ENCODE measurements around the gene METTL15. TPM values are rescaled to one million over a fixed set of nuclear protein-coding genes. Genes with fewer than 3 reads are reported as not detected.
"Not testable (repeated sequence)": the region's sequence is repeated elsewhere in the genome, so short reads cannot be mapped to it uniquely, and the experiment has no call there.

The METTL15 gene
- total and polyA plus RNA-seq, 11 donors, result 5.2 to 14.4 (median 9.9) TPM

DNA sequence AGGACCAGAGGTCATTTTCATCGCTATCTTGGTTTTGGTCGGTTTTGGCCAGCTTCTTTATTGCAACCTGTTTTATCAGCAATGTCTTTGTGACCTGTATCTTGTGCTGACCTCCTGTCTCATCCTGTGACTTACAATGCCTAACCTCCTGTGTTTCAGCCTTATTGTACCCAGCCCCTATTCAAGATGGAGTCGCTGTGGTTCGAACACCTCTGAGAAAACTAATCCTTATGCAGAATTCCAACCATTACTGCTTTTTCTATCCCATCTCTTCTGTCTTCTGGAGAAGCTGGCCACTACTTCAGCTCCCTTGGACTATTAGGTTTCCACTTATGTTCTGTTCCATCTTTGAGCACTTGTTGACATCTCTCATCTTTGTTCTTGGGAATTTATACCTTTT, 62.6 kb downstream of the METTL15 start:
- no peaks in the 10 kb centered on the region for H3K4me1 ChIP-seq
- ATAC-seq, result no peak
- TF ChIP-seq, protein P1, sequence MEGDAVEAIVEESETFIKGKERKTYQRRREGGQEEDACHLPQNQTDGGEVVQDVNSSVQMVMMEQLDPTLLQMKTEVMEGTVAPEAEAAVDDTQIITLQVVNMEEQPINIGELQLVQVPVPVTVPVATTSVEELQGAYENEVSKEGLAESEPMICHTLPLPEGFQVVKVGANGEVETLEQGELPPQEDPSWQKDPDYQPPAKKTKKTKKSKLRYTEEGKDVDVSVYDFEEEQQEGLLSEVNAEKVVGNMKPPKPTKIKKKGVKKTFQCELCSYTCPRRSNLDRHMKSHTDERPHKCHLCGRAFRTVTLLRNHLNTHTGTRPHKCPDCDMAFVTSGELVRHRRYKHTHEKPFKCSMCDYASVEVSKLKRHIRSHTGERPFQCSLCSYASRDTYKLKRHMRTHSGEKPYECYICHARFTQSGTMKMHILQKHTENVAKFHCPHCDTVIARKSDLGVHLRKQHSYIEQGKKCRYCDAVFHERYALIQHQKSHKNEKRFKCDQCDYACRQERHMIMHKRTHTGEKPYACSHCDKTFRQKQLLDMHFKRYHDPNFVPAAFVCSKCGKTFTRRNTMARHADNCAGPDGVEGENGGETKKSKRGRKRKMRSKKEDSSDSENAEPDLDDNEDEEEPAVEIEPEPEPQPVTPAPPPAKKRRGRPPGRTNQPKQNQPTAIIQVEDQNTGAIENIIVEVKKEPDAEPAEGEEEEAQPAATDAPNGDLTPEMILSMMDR (IDR thresholded peaks at IDR 0.05), result no peak
- 94 to 97% (median 96%) methylated on average over 4 of the region's 4 CpGs for WGBS, 4 donors
- H3K27ac ChIP-seq, result no peak overlapping the region
- DNase-seq, result no peak
- peaks cover 0 to 4% (median 0%) of the 10 kb centered on the region in 9 donors for H3K36me3 ChIP-seq
- intact Hi-C loops (cut with DNase I), result no loop called here
- peaks cover 0 to 12% (median 0%) of the 10 kb centered on the region in 12 donors for H3K9me3 ChIP-seq
- H3K4me3 ChIP-seq, result no peak overlapping the region
- no peaks in the 10 kb centered on the region for H3K27me3 ChIP-seq

DNA sequence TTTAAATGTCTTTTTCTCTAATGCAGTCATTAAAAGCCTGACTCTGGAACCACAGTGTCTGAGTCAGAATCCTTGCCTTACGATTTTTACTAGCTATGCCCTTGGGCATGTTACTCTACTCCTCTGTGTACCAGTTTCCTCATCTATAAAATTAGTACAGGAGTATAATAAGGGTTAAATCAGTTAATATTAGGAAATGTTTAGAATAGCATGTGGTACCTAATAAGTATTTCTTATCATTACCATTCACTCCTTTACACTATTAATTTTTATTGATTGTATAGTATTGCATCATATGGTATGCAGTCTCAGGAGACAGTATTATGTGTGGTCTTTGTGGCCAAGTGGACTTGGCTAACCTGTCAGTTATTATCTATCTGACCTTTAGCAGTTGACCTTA, 68.2 kb downstream of the METTL15 start:
- WGBS, 4 donors, result 85 to 95% (median 88%) methylated on average over 1 of the region's 1 CpG
- H3K36me3 ChIP-seq, result peaks cover 0 to 4% (median 0%) of the 10 kb centered on the region in 9 donors
- intact Hi-C loops (cut with DNase I), result no loop called here

DNA sequence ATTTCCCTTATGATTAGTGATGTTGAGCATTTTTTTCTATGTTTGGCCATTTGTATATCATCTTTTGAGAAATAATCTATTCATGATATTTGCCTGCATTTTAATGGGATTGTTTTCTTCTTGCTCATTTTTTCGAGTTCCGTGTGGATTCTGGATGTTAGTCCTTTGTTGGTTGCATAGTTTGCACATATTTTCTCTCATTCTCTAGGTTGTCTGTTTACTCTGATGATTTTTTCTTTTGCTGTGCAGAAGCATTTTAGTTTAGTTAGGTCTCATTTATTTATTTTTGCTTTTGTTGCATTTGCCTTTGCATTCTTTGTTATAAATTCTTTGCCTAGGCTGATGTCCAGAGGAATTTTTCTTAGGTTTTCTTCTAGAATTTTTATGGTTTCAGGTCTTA, 87.3 kb downstream of the METTL15 start:
- Histone ChIP-seq H3K4me3 (no peak overlapping the region), H3K27ac (no peak overlapping the region), H3K27me3 (no peaks in the 10 kb centered on the region), H3K9me3 (peaks cover 0 to 22% (median 8%) of the 10 kb centered on the region in 12 donors), H3K4me1 (no peaks in the 10 kb centered on the region), H3K36me3 (peaks cover 0 to 8% (median 0%) of the 10 kb centered on the region in 9 donors)
- DNase-seq (no peak), ATAC-seq (no peak)
- 68 to 98% (median 83%) methylated on average over 2 of the region's 2 CpGs for WGBS, 4 donors
- intact Hi-C loops (cut with DNase I), result no loop called here
- TF ChIP-seq, protein P1 (IDR thresholded peaks at IDR 0.05), result no peak
- no peak for TF ChIP-seq POLR2A (IDR thresholded peaks at IDR 0.05)

More for the DNA sequence above, 68.2 kb downstream of the METTL15 start:
- Histone ChIP-seq H3K27me3 (no peaks in the 10 kb centered on the region), H3K4me3 (no peak overlapping the region), H3K4me1 (no peaks in the 10 kb centered on the region), H3K27ac (no peak overlapping the region), H3K9me3 (peaks cover 0 to 9% (median 0%) of the 10 kb centered on the region in 12 donors)
- DNase-seq, result no peak
- TF ChIP-seq POLR2A (IDR thresholded peaks at IDR 0.05), result no peak
- TF ChIP-seq, protein P1 (IDR thresholded peaks at IDR 0.05), result no peak
- no peak for ATAC-seq

DNA sequence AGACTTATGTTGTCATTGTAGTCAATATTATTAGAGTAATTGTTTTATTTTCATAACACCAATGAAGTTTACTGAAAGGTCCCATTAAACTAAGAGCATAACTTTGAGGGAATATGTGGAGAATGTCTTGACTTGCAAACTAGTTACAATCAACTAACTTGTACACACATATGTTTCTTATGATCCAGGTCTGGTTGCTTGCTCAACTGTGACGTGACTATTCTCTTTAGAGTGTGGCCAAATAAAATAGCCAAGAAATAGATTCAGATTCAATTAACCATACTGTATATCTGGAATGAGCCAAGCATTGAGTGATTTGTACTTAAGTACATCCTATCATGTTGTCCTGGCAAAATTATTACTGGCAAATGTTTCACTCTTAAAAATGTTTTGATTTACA, 101.7 kb downstream of the METTL15 start:
- Histone ChIP-seq H3K4me3 (no peak overlapping the region), H3K27ac (no peak overlapping the region), H3K4me1 (no peaks in the 10 kb centered on the region), H3K27me3 (no peaks in the 10 kb centered on the region), H3K9me3 (no peaks in the 10 kb centered on the region), H3K36me3 (peaks cover 0 to 23% (median 18%) of the 10 kb centered on the region in 9 donors)
- WGBS, 4 donors, result 97 to 100% (median 99%) methylated on average over 1 of the region's 1 CpG
- intact Hi-C loops (cut with DNase I), result no loop called here
- DNase-seq, result no peak
- TF ChIP-seq, protein P1 (IDR thresholded peaks at IDR 0.05), result no peak
- no peak for TF ChIP-seq POLR2A (IDR thresholded peaks at IDR 0.05)
- ATAC-seq, result no peak

DNA sequence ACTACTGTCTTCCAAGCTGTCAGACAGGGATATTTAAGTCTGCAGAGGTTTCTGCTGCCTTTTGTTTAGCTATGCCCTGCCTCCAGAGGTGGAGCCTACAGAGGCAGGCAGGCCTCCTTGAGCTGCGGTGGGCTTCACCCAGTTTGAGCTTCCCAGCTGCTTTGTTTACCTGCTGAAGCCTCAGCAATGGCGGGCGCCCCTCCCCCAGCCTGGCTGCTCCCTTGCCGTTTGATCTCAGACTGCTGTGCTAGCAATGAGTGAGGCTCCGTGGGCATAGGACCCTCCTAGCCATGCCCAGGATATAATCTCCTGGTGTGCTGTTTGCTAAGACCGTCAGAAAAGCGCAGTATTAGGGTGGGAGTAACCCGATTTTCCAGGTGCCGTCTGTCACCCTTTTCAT, 113.9 kb downstream of the METTL15 start:
- 96 to 98% (median 97%) methylated on average over 9 of the region's 9 CpGs for WGBS, 4 donors
- intact Hi-C loops (cut with DNase I); H3K9me3 ChIP-seq; ATAC-seq; H3K4me1 ChIP-seq; H3K36me3 ChIP-seq; H3K4me3 ChIP-seq; H3K27ac ChIP-seq; H3K27me3 ChIP-seq: not testable (repeated sequence)
- peak in 1 of 5 donors; percentile 33 for DNase-seq

All from heart left ventricle (tissue), 16 donors.